HG02798 (cell line): ENCODE results near the gene ZMAT5.
"Not testable (repeated sequence)": the region's sequence is repeated elsewhere in the genome, so short reads cannot be mapped to it uniquely, and the experiment has no call there.

Source experiments
- ATAC-seq: cut with Tn5 transposase; IDR thresholded peaks from one replicate; pipeline ENCODE4 v1.9.1; 2021; ENCODE audit warnings: mild to moderate bottlenecking; ENCODE audit not compliant: unreplicated experiment, poor library complexity

Gene ZMAT5

GRCh38 chr22:29757096-29757495 lies 9.7 kb downstream of the ZMAT5 start:
- no peak for ATAC-seq

GRCh38 chr22:29756341-29756740 lies 10.5 kb downstream of the ZMAT5 start:
- no peak for ATAC-seq

GRCh38 chr22:29755889-29756288 lies 10.9 kb downstream of the ZMAT5 start:
- ATAC-seq = no peak

- not testable (repeated sequence) for ATAC-seq
These were observed 12.0 kb downstream of the ZMAT5 start for GRCh38 chr22:29754658-29755395.

DNA sequence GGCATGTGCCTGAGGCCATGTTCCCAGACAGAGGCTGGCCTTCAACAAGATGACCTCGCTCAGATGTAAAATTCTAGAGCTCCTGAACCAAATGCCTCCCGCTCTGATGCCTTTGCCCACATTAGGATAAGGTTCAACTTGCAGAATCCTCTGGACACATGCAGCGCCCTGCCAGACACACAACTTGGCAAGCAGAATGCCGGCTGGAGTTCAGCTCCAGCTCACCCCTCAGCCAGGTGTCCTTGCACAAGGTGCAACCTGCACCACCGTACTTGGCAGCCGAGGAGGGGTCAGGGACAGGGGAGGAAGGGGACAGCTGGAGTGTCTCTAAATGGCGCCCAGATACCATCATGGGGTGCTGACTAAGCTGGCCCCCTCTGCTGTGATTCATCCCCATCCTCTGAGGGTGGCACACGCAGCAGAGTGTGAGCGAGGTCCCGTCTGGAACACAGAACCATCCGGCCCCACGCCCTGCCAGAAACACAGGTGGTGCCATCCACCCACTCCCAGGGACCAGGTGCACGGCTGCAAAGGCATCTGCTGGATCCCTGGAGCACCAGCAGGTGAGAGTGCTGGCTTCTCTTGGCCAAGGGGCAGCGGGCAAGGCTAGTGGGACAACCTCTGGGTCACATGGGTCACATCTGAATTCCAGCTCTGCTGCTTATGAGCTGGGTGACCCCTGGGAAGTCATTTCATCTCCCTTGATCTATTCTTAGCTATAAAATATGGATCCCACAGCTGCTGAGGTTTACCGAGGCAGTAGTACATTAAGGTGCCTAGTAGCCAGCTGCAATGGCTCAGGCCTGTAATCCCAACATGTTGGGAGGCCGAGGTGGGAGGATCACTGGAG lies 12.8 kb downstream of the ZMAT5 start:
- ATAC-seq = no peak

DNA sequence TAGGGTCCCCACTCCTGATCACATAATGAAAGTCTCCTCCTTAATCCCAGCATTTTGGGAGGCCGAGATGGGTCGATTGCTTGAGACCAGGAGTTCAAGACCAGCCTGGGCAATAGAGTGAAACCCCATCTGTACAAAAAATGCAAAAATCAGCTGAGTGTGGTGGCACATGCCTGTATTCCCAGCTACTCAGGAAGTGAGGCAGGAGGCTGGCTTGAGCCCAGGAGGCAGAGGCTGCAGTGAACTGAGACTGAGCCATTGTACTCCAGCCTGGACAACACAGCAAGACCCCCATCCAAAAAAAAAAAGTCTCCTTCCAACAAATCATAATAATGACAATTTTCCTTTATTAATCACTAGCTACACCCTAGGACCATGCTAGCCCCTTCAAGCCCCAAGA lies 15.1 kb downstream of the ZMAT5 start:
- no peak for ATAC-seq

GRCh38 chr22:29750559-29751538 lies 16.0 kb downstream of the ZMAT5 start:
- ATAC-seq = no peak

DNA sequence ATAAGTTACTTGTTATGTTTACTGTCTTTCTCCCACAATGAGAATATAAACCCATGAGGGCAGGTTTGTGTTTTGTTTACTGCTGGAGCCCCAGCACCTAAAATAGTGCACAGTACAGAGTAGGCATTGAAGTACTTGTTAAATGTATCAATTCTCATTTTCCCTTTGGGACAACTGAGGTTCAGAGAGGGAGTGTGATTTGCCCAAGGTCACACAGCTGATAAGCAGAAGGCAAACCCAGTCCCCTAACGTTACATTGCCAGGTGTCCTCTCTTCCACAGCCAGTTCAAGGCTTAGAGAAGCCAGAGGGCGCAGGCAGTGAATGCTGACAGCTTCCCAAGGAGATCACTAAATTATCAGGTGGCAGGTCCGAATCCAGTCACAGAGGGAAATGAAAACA lies 16.8 kb downstream of the ZMAT5 start:
- no peak for ATAC-seq

DNA sequence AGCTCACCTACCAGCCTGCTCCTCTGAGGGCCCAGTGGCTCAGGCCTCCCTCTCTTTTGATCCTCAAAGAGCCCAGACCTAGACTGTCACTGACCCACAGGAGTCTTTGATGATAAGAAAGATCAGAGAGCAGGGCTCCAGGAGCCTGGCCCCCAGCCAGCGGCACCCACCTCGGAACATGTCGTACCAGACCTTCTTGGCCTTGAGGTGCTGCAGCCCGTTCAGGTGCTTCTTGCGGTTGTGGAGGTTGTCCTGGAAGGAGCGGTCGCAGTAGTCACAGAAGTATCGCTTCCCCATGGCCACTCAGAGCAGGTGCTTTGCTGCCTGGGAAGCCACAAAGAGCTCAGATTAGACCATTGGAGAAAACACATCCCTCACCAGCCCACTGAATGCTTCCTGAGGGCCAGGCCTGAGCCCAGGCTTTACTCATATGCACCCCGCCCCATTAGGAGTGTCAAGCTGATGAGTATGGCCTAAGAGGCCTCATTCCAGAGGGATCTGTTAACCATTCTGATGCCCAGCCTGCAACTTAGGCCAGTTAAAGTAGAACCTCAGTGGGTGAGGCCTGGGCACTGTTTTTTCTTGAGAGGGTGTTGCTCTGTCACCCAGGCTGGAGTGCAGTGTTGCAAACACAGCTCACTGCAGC lies 18.4 kb downstream of the ZMAT5 start:
- no peak for ATAC-seq

DNA sequence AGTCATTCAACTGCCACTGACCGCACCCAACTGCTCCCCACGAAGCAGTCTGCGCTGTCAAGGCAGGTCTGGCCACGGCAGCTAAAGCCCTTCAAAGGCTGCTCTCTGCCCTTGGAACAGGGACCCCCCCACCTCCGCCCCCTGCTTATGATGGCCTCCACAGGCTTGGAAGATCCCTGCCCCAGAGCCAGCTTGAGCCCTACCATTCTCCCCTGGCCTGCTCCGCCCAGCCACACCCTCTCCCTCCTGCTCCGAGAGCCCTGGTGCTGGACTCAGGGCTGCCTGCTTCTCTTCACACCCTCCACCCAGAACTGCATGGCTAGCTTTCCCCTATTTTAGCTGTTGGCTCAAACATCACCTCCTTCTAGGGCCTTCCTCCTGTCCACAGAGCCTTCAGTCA lies 19.0 kb downstream of the ZMAT5 start:
- ATAC-seq = no peak

GRCh38 chr22:29744902-29745301 lies 21.9 kb downstream of the ZMAT5 start:
- no peak for ATAC-seq

DNA sequence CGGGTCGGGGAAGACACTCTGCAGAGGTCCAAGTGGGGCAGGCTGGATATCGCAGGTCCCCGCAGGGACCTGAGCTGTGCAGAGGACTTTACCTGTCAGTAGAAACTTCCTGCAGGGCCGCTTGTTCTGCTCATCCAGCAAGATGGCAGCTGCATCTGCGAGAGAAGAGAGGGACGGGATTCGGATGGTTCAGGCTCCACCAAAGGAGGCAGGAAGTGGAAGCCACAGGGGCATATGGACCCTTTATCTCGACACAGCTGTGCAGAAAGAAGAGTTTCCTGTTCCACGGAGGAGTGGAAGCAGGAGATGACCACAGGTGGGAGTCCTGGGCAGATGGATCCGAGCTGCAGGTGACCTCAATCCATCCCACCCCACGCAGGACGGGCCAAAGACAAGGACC lies 24.5 kb downstream of the ZMAT5 start:
- ATAC-seq = no peak

- no peak for ATAC-seq
These were observed 24.9 kb downstream of the ZMAT5 start for GRCh38 chr22:29741926-29742325.

- no peak for ATAC-seq
These were observed 26.6 kb downstream of the ZMAT5 start for GRCh38 chr22:29740216-29740615.

DNA sequence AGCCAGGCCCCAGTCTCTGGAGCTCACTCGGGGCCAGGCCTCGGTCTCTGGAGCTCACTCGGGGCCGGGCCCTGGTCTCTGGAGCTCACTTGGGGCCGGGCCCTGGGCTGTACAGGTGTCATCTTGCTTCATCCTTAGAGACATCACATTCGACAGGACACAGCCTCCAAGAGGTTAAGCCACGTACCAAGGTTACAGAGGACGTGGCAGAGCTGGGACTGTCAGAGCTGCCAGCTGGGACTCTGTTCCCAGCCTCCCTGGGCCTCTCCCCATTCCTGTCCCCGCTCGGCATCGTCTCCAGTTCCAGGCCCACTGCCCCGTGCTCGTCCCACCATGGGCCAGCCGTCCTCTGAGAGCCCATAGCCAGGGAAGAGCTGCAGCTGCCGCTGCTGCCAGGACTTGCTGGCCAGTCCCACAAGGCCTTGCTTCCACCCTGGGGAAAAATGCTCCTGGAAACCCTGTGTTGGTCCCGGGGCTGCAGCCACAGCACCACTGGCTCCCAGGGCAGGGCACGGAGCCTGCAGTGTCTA lies 27.4 kb downstream of the ZMAT5 start:
- no peak for ATAC-seq

DNA sequence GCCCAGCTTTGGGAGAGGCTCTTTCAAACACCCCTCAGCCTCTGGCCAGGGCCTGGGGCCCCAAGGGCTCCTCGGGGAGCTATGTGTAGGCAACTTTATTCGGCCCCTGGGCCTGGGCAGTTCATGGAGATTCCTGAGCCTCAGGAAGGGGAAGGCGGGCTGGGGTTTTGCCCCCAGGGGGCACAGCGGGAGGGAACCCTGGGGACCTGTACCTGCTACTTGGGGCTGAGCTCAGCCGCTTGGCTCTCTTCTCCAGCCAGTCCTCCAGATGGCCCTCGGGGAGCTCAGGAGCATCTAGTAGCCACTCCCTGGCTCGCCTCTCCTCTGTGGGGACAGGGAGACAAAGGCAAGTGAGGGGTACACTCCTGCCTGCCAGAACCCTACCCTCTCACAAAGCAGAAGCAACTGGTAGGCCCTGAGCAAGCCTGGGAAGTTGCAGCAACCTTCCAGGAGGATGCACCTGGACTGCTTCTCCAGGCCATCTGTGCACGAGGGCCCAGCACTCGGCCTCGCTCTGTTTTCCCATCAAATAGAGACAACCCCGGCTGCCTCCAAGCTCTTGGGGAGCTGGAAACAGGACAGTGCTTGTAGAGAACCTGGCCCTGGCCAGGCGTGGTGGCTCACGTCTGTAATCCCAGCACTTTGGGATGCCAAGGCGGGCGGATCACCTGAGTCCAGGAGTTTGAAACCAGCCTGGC lies 28.5 kb downstream of the ZMAT5 start:
- no peak for ATAC-seq

DNA sequence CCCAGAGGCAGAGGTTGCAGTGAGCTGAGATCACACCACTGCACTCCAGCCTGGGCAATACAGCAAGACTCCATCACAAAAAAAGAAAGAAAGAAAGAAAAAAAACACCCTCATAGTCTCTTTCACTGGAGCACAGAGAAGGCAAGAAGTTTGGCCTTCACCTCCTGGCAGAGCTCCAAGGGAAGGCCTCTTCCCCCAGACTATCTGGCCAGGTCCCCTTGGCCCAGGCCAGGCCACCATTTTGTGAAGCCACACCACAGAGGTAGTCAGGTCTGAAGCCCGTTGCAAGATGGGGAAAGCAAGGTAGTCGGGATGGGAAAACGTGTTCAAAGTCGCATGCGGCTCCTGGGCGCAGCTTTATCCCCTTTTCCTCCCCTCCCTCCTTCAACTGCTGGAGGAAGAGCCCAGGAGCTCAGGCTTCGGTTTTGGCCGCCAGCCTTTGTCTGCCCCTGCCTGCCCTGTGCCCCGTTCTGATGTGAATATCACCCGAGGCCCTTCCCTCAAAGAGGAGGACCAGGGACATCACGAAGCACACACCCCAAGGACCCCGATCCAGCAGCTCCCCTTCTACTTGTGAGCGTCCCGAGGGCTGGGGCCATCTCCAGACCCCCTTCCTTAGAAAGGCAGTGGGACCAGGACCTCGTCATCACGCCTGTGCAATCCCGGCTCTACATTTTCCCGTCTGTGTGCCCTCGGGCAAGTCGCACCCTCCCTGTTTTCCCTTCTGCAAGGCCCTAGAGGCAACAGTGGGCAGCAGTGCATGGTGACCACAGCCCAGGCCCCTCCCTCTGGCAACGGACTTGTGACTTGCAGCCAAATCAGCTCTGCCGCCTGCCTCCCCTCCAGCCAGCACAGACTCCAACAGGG lies 29.3 kb downstream of the ZMAT5 start:
- ATAC-seq = no peak

DNA sequence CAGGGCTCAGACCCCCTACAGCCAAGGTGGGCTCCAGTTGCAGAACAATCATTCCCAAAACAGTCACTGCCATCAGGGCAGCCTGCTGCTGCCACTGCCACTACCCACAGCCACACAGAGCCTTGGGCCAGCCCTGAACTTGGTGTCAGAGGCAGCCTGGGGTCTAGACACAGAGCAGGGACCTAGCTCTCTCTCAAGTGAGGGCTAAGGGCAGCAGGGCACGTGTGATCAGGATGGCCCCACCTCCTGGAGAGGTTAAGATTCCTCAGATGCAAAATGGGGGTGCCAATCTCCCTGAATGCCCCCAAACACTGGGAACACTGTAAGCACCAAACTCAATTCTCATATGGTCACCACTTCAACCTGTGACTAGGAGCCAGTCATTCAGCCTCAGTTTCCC lies 31.4 kb downstream of the ZMAT5 start:
- ATAC-seq = no peak
